HG02610 (cell line): ENCODE measurements around the gene CFAP119.

Experiments
- ATAC-seq: cut with Tn5 transposase; IDR thresholded peaks from one replicate; pipeline ENCODE4 v1.9.1; 2021; ENCODE audit warnings: mild to moderate bottlenecking, moderate library complexity; ENCODE audit not compliant: unreplicated experiment

The CFAP119 gene

DNA sequence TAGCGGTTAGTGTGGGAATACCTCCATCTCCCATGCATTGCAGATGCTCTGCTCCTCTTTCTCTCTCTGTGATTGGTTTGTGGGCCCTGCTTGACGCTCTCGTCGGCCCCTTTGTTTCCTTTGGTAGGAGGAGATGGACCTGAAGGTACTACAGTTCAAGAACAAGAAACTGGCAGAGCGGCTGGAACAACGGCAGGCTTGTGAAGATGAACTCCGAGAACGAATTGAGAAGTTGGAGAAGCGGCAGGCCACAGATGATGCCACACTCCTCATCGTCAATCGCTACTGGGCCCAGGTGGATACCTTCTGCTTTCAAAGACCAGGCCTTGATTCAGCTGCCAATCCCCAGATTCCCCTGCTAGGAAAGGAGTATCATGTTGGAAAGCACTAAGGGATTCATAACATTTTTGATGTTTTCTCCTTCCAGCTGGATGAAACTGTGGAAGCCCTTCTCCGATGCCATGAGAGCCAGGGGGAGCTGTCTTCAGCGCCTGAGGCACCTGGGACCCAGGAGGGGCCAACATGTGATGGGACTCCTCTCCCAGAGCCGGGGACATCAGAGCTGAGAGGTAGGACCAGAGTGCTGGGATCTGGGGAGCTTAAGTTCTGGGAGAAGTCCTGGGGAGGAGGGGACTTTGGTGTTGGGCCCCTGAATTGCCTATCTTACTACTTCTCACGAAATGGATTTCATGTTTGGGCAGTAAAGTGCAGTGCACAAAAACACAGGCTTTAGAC lies 1.3 kb upstream of the CFAP119 start:
- no peak for ATAC-seq

DNA sequence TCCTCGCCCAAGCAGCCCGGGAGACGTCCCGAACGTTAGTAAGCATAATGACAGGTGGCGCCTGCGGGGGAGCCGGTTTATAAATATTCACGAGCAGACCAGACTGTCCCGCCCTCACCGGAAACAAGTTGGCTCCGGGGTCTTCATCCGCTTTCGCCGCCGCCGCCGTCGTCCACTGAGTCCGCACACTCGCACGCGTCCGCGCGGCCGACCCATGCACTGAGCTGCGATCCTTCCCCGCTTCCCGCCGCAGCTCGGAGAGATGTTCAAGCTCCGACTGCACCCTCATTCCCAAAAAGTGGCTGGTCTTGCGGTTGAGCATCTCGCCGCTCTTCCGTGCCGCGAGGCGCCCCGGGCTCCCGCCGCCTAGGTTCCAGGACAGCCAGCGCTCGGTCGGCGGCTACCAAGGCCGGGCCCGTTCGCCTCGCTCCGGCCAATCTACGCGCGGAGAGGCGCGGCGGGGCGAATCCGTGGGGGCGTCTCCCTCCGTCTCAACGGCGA lies 385 bp downstream of the CFAP119 start:
- peak; percentile 9 for ATAC-seq

DNA sequence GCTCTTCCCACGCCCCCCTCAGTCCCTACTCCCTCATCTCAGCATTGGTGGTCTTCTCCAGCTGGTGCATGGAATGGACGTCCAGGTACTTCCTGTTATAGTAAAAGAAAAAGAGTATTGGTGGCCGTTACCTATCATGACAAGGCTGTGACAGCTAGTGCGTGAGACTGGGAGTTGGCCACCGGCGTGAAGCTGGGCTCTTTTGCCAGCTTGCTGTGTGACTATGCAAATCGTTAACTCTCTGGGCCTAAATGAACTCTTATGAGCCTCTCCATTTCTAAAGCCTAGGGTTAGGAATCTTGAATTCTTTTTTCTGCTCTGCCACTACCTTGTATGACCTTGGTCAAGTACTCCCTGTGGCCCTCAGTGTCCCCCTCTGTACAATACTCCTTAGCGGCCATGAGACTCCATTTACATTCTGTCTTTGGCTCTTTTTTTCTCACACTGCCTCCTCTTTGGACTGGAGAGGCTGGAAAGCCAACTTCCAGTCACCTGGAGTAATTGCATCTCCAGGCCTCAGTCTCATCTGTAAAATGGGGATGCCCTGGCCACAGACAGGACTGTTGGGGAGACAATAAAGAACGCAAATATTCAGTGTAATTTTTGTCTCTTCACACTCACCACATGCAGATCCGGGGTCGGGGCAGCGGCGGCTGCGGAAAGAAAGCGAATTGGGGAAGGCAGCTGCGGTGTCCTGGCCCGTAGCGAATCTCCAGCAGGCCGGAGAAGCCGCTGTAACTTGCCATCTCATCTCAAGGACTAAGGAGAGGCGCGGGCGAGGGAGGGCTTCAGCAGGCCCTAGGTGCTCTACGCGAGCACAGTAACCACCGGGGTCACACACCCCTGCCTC lies 1.1 kb downstream of the CFAP119 start:
- no peak for ATAC-seq

DNA sequence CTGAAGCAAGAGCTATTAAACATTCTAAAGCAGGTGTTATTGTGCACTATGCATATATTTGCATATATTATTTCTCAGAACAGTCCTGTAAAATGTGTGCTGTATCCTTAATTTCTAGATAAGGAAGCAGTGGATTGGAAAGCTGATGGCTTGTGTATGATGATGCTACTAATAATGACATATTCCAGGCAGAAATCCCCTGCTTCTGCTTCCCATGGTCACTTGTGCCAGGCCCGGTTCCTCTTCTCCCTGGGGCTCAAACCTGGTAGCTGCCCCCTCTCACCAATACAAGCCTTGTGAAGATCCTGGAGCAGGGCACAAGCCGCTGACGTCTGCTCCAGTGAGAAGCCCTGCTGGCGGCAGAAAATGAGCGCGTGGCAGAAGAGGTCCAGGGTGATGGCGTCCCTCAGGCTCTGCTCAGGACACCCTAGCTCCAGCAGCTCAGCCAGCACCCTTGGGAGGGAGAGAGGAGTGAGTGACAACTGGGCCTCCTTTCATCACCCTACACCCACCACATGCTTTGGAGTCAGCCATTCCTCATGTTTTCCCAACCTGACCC lies 1.8 kb downstream of the CFAP119 start:
- no peak for ATAC-seq

DNA sequence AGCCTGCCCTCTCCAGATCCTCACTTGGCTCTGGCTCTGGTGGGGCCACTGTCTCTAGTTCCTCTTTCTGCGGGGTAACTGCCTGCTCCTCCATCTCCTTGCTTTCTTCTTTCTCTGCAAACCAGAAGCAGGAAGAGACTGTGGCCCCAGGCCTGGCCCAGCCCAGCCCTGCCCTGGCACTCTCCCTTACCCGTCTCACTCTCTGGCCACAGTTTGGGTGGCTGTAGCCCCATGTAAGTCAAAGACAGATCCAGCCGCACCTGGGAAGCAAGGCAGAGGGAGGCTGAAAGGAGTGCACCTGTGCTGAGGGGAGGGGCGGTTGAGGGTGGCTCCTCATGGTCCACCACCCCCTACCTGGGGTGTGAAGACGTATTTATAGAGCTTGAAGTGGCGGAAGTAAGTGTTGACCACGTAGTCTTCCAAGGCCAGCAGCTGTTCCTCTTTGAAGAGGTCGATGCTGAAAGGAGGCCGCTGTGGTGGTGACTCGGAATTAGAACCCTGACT lies 2.8 kb downstream of the CFAP119 start:
- ATAC-seq, result no peak

DNA sequence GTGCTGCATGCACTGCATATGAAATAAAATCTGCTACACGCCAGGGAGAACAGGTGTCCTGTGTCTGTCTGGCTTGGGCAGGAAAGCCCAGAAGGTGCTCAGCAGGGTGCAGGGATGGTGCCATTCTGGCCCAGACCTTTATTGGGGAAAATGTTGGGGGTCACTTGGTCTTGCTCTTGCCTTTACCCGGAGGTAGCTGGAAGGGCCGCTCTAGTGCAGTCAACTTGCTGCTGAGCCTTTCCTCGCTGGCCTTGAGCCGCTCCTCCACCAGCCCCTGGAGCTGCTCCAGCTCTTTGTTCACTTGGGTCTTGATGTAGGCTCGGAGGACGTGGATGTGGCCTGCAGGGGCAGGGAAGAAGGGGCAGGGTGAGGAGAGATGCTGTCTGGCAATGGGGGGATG lies 4.5 kb downstream of the CFAP119 start:
- no peak for ATAC-seq

DNA sequence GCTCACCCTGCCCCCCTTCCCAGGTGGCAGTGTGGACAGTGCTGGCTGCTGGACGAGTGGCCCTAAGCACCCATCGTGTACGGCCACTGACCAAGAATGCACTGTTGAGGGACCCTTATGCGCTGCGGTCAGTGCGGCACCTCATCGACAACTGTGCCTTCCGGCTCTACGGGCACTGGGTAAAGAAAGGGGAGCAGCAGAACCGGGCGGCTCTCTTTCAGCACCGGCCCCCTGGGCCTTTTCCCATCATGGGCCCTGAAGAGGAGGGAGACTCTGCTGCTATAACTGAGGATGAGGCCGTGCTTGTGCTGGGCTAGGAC lies 5.1 kb downstream of the CFAP119 start:
- ATAC-seq, result no peak

DNA sequence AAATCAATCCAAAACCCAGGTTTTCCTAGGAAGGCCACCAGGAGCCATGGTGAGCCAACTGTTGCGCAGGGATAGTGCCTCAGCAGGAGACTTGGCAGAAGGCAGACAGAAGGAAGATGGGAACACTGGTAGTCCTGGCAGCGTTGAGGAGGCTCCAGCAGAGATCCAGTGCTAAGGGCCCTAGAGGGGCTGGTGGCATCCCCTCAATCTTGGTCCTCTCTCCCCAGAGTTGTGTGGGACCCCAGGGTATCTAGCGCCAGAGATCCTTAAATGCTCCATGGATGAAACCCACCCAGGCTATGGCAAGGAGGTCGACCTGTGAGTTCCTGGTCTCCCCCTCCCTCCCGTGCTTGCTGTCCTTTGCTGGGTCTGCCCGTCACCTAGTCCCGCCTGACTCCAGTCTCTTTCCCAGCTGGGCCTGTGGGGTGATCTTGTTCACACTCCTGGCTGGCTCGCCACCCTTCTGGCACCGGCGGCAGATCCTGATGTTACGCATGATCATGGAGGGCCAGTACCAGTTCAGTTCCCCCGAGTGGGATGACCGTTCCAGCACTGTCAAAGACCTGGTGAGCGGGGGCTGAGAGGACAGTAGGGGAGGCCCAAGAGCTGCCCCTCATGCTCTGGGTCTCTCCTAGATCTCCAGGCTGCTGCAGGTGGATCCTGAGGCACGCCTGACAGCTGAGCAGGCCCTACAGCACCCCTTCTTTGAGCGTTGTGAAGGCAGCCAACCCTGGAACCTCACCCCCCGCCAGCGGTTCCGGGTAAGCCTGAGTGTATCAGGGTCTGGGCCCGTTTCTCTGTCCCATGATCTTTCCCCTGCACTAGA lies 5.7 kb downstream of the CFAP119 start:
- ATAC-seq, result no peak

DNA sequence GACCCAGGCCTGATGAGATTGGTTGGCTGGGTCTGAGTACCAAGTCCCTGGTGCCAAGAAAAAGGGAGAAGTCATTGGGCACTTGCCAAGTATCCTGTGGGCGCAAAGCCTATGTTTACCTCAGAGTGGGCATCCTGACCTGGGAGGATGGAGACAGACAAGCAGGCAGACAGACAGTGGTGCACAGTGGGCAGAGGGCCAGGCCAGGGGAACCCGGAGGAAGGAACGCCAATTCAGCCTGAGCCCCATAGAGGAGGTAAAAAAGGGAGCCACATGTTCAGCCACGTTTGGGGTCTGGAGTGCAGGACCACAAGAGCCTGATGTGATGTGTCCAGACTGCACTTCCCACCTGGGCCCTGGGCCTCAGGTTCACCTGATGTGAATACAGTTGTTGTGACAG lies 8.3 kb downstream of the CFAP119 start:
- no peak for ATAC-seq

DNA sequence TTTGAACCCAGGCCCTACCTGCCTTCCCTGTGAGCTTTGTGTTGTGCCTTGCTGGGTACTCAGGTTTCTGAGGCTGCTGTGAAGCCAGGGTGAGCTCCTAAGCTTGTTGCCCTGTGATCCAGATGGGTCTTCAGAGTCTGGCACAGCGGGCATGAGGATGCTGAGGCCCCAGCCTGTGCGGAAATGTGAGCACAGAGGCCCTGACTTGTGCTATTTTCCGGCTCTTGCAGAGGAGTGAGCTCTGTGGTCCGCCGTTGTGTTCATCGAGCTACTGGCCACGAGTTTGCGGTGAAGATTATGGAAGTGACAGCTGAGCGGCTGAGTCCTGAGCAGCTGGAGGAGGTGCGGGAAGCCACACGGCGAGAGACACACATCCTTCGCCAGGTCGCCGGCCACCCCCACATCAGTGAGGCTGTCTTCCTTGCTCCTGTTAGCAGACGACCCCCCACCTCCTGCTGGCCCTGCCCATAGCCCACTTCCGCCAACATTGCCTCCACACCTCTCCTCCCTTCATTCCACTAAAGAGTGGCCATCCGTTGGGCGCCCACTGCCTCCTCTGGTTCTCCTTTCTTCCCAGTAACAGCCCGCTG lies 10.9 kb downstream of the CFAP119 start:
- ATAC-seq, result no peak

DNA sequence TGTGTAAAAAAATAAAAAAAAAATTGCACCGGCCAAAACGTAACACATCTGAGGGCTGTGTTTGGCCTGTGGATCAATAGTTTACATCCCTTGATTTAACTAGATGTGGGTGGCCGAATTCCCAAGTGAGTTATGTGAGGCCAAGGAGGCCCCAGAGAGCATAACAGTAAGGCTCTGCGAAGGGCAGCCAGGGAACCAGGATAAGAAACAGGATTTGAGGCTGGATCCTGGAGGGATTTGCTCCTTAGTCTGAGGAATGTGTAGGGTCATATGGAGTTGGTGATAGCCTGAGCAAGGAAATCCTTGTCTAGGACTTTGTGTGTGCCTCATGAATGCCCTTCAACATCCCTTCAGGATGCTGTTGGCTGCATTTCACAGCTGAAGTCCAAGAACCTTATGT lies 11.7 kb downstream of the CFAP119 start:
- ATAC-seq, result no peak

DNA sequence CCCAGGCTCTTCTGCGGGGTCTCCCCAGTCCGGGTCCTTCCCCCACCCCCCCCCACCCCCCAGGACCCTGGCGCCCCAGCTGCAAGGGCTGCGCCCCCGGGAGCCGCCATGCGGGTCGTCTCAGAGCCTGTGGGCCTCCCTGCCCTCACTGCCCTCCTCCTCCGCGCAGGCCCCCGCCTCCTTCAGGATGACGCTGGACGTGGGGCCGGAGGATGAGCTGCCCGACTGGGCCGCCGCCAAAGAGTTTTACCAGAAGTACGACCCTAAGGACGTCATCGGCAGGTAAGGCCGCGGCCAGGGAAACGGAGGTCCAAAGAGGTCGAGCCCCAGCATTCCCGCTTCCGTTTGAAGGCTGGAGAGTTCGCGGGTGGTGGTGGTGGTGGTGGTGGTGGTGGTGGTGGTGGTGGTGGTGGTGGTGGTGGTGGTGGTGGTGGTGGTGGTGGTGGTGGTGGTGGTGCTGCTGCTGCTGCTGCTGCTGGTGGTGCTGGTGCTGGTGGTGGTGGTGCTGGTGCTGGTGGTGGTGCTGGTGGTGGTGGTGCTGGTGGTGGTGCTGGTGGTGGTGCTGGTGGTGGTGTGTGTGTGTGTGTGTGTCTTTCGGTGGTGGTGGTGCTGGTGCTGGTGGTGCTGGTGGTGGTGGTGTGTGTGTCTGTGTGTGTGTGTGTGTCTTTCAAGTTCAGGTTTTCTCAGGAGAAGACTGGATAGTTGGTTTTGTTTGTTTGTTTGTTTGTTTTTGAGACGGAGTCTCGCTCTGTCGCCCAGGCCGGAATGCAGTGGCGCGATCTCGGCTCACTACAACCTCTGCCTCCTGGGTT lies 13.0 kb downstream of the CFAP119 start:
- ATAC-seq, result peak; percentile 5

DNA sequence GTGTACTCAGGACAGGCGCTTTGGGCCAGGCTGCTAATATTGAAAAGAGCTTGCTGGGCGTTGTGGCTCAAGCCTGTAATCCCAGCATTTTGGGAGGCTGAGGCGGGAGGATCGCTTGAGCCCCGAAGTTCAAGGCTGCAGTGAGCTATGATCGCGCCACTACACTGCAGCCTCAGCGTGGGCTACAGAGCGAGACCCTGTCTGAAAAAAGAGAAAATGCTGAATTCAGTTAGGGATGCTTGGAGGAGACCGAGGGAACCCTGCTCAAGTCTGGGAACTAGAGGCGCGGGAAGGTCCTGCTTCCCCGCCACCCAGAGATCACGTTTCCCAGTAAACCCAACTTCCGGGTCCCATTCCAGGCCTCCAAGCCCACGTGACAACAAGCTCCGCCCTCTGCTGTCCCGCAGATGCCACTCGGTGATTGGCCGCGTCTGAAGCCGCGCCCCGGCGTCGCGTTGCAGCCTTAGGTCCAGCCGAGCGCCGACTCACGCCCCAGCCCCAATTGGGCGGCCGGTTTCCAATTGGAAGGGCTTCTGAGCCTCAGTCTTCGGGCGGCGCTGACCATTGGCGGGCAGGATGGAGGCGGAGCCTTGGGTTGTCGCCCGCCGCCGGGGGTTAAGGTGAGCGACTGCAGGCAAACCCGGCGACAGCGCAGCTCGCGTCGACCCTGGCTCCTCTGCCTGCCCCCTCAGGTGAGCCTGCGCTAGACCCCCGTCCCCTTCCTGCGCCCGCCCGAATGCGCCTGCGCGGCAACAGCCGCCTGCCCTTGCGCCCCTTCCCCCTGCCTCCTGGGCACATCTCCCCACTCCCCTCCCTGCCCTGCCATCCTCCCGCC lies 13.8 kb downstream of the CFAP119 start, which contains the start of gene PHKG2:
PHKG2 (plus strand) TSS at position 627 of the 835 bp plus-strand sequence. CDS start 396 bp downstream, outside the sequence.
- ATAC-seq, result peak; percentile 98

DNA sequence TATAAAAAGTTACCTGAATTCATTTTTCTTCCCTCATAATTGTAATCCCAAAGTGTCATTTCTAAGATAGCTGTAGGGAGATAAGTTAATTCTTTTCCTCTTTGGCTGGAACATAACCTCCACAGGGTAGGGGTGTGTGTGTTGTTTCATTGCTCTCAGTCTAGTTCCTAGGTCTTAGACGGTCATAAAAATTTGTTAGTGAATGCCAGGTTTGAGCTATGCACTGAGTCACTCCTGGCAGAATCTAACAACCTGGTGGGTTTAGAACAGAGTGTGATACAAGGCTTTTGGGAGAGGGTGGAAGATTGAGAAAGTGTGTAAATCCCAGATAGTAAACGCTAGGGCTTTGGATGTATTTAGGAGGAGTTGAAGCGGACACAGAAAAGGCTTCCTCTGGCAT lies 14.5 kb downstream of the CFAP119 start:
- no peak for ATAC-seq

DNA sequence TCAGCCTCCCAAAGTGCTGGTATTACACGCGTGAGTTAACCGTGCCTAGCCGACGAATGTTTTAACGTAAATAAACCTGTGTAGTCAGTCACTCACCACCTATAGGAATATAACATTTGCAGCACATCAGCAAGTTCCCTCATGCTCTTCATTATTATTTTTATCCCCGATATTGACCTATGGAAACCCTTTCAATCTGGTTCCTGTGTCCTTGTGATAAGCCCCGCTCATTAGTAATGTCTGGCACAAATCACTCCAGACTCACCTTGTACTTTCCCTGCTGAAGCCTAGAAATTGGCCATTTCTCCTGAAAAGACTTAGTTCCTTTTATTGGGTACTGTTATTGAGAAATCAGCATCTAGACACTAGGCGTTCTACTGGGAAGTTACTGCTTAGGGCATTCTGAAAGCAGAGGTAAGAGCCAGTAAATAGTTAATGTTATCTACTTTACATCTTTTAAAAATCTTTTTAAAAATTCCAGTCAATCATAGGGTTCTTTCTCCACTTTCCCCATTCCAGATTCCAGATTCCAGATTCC lies 15.2 kb downstream of the CFAP119 start:
- ATAC-seq, result no peak

DNA sequence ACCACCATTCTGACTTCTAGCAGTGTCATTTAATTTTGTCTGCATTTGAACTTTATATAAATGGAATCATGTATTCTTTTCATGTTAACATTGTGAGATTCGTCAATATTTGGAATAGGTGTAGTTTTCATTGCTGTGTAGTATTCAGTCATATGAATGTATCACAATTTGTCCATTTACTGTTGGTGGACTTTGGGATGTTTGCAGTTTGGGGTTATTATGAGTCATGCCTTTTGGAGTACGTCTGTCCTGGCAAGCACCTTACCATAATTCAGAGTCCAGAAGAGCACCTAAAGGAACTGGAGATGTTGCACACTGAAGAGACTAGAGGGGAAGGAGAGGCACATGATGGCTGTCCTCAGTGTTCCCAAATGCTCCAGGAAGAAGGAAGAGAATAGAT lies 16.8 kb downstream of the CFAP119 start:
- no peak for ATAC-seq

DNA sequence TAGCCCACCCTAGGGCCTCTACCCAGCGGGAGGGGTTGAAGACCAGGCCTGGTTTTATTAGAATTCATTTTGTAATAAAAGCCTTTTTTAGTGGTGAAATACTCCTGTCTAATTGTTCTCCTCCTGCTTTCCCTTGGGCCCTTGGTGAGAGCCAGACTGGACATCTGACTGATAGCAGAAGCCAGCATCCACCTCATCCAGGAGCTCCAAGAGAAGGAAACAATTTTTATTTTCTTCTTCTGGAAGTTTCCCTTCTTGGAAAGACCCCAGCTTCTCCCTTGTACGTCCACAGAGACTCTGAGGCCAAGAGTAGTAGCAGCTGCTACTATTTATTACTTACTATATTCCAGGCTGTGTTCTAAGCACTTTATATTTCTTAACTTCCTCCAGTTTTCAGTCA lies 17.7 kb downstream of the CFAP119 start:
- no peak for ATAC-seq

DNA sequence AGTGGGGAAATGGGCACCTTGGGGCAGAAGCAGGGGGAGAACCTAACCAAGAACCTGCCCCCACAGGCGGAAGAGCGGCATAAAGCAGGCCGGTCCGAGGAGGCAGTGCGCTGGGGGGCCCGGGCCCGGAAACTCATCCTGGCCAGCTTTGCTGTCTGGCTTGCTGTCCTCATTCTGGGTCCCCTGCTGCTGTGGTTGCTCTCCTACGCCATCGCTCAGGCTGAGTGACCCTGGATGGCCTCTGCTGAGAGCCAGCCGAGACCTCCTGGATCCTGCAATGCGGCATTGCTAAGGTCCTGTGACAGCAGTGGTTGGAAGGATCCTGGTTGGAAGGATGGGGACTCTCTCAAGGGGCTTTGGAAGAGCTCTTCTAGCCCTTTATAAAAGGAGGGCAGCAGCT lies 18.1 kb downstream of the CFAP119 start:
- ATAC-seq, result no peak
